WI38 (cell line): ENCODE measurements around the gene FAM32A.

Experiments used
- H3K4me3 ChIP-seq: 2 replicates; pipeline ENCODE4 v1.5.1; 2011; ENCODE audit warnings: low read depth, mild to moderate bottlenecking, control low read depth, low read length
- TF ChIP-seq, protein P1 (sequence below): IDR thresholded peaks from 2 replicates; pipeline ENCODE4 v1.5.1; 2012; ENCODE audit warnings: low read depth, mild to moderate bottlenecking, control low read depth, low read length

FAM32A gene

DNA sequence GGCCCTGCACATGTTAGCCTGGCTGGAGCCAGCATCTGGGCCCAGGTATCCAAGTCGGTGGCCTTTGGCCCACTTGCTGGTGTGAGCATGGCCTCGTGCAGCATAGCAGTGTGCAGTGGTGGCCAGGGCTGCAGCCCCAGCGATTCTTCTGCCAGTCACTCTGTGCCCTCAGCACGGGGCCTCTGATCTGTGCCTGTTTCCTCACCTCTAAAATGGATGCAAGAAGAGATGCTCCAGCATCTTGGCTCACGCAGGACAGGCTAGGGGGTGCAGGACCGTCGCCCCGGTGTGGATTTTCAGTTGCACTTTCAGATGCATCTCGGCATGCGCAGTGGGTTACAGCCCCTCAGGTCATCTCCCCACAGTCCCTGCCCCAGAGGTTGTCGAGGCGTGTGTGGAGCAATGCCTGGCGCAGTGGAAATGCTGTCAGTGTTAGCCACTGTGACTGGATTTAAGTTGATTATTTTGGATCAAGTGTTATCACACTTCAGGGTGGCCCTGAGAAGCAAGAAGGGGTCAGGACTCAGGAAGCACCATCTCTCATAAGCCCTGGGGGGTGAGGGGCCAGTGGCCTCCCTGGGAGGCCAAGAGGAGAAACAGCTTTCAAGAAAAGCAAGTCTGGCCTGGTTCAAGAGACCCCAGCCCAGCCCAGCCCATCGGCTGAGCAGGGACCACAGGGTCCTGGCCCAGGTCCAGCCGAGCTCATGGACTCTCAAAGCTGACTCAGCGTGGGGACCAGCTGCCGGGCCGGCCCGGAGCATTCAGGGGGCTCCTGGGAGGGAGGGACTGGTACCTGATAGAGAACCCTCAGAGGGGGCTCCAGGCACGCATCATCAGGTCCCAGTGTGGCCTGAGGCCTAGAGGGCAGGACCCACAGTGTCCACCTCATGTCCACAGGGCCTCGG is 40.3 kb downstream of the FAM32A start:
- TF ChIP-seq, protein P1, sequence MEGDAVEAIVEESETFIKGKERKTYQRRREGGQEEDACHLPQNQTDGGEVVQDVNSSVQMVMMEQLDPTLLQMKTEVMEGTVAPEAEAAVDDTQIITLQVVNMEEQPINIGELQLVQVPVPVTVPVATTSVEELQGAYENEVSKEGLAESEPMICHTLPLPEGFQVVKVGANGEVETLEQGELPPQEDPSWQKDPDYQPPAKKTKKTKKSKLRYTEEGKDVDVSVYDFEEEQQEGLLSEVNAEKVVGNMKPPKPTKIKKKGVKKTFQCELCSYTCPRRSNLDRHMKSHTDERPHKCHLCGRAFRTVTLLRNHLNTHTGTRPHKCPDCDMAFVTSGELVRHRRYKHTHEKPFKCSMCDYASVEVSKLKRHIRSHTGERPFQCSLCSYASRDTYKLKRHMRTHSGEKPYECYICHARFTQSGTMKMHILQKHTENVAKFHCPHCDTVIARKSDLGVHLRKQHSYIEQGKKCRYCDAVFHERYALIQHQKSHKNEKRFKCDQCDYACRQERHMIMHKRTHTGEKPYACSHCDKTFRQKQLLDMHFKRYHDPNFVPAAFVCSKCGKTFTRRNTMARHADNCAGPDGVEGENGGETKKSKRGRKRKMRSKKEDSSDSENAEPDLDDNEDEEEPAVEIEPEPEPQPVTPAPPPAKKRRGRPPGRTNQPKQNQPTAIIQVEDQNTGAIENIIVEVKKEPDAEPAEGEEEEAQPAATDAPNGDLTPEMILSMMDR, result no peak
- H3K4me3 ChIP-seq, result no peak overlapping the region

DNA sequence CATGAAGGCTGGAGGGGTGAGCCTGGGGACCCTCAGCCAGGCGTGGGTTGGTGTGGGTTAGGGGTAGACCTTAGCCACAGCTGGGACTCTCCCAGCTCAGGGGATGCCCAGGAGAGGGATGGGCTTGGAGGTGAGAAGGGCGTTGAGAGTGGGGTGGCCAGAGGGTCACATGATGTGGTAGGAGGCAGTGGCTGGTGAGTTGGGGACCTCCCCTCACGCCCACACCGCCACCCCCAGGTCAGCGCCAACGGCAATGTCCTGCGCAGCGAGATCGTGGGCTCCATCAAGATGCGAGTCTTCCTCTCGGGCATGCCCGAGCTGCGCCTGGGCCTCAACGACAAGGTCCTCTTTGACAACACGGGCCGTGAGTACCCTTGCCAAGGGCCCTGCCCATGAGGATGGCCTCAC is 41.0 kb downstream of the FAM32A start:
- TF ChIP-seq, protein P1, result no peak
- H3K4me3 ChIP-seq, result no peak overlapping the region

DNA sequence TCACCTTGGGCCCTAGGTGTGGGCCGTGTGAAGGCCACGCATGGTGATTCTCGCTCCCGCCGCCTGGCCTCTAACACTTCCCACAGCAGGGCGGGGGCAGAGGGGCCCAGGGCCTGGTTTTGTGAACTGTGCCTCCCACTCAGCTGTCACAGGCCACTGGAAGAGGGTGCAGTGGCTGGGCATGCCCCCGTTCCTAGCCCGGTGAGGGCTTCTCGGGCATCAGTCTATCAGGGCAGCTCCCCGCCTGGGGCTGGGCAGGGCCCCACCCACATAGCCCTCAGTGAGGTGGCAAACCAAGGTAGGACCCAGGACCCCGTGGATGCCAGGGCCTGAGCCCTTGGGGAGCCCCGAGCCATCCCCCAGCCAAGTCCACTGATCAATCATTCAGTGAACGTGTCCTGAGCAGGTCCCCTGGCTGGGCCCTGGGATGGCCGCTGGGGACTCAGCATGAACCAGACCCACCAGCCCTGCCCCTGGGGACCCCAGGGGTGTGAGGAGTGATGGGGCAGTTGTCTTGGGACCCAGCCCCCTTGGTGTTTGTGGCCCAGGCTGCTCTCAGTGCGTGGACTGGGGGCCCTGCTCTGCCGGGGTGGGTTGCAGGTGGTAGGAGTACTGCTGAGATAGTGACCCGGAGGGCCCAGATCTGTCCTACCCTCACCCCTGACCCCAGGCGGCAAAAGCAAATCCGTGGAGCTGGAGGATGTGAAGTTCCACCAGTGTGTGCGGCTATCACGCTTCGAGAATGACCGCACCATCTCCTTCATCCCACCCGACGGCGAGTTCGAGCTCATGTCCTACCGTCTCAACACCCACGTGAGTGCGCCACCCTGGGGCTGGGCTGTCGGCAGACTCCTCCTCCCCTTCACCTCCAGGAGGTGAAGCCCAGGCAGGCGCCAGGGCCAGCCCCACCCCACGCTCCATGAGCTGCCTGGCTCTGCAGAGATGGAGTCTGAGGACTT is 41.9 kb downstream of the FAM32A start:
- TF ChIP-seq, protein P1, result no peak
- H3K4me3 ChIP-seq, result no peak overlapping the region

DNA sequence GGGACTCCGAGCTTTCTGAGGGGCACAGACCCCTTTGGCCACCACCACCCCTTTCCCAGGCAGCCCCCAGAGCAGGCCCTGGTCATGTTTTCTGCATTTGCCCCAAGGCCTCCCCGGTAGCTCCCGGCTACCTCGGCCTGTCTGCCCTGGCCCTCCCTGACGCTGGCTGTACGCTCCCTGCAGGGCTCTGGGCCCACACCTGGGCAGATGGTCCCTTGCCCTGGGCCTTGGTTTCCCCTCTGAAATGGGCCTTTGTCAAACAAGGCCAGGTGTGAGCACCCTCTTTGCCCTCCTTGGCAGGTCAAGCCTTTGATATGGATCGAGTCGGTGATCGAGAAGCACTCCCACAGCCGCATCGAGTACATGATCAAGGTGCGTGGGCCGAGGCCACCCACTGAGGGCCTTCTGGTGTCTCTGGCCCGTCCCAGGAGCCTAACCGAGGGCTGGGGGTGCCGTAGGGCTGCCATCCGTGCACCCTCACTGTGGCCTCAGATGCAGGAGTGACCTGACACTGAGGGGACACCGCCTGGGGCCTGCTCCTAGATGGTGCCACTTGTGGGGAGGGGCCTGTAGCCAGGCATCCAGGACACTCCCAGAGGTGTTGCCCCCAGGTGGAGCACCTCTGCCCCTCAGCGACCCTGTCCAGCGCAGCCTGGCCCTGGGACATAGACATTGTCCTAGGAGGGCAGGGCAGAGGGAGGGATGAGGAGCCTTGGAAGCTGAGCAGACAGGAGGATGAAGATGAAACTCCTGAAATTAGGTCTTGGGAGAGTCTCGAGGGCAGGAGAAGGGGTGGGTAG is 42.8 kb downstream of the FAM32A start:
- TF ChIP-seq, protein P1, result no peak

DNA sequence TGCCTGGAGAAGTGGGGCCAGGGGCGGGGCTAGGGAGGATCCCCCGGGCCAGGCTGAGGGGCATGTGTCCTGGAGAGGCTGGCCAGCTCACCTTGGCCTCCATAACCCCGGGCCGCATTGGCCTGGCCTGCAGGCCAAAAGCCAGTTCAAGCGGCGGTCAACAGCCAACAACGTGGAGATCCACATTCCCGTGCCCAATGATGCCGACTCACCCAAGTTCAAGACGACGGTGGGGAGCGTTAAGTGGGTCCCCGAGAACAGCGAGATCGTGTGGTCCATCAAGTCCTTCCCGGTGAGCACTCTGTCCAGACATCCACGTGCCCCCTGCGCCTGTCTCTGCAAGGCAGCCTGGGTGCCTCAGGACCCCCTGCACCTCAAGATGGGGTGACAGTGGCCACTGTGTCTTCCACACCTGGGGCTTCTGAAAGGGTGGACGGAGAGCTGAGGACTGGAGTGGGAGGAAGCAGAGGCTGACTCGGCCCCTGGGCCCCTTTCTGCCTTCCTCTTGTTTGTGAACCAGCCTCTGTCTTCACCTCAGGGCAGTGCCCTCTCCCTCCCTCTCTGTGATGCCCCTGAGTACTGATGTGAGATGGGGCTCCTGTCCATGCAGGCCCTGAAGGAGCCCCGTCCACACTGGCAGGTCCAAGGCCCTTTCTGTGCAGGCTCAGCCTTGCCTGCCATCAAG is 43.6 kb downstream of the FAM32A start:
- no peak overlapping the region for H3K4me3 ChIP-seq
- TF ChIP-seq, protein P1, result no peak

More for the DNA sequence above, 42.8 kb downstream of the FAM32A start:
- no peak overlapping the region for H3K4me3 ChIP-seq

DNA sequence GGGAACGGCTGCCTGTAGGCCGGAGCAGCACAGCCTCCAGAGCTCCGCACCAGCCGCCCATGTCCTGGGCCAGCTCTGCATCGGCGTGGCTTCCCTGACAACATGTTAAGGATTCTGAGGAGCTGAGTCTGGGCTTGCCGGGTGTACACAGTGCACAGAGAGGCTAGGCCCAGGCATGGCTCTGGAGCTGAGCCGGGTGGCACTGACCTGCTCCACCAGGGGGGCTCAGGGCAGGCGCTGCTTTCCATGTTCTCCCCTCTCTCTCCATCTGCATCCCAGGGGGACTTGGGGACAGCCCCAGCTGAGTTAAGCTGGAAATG is 44.1 kb downstream of the FAM32A start:
- TF ChIP-seq, protein P1, result no peak
- no peak overlapping the region for H3K4me3 ChIP-seq
